HG03469 (cell line): ENCODE results near the gene SHROOM4.

Experiments used
- ATAC-seq: cut with Tn5 transposase; IDR thresholded peaks from one replicate; pipeline ENCODE4 v1.9.1; 2021; ENCODE audit warnings: mild to moderate bottlenecking, moderate library complexity, moderate number of reproducible peaks; ENCODE audit not compliant: unreplicated experiment

The SHROOM4 gene

DNA sequence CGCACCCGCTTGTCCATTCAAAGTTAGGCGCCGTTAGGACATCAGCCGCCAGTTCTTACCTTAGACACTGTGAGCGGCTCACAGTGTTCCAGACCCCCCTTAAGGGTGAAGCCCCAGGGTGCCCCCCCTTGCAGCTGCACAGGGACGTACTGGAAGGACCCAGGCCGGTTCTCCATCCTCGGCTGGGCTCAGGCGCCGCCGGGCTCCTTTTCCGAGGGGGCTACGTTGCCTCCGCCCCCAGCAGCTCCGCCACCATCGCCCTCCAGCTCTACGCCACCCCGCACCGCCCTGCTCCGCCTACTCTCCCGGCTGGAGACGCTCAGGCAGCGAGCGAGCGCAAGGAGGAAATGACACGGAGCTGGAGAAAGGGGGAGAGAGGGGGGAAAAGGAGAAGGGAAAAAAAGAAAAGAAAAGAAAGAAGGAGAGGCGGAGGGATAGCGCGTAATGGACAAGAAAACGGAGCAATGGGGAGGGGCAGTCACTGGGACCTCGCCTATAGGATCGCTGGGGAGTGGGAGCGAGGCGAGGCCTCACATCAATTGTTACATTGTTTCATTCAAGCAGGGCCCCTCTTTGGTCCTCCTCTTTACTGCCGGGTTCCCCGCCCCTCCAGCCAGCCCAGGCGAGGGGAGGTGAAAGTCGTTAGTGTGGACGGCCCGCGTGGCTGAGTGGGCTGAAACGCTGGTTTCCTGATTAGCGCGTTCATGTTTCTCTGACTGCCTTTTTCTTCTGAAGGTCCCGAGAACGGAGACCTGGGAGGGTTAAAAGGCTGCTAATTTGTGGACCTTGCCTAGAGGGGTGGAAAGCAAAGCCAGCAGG is at the start of gene SHROOM4:
Gene SHROOM4, minus strand, starts transcription at position 352 of the 819 bp plus-strand sequence. Its CDS starts 176 bp downstream, at position 176.
- ATAC-seq = no peak

DNA sequence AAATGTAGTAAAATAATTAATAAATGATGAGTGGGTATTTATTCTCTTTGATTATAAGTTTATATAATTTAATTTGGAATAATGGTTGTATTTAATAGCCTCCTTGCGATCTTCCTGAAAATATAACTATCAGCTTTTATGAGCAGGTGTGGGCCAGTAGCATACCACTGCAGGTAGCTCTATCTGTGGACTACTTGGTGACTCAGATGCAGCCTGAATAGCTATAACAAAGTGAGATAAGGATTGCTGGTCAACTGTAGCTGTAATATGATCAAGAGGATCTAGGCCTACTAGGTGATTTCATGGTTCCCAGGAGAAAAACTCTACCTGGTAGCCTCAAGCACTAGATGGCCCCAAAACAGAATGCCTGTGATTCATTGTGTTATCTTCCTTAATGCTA is 49.5 kb upstream of the SHROOM4 start:
- ATAC-seq = no peak

- no peak for ATAC-seq
Observed at GRCh38 chrX:50860518-50860917, 46.5 kb upstream of the SHROOM4 start.

- ATAC-seq = no peak
Observed at GRCh38 chrX:50858548-50858947, 44.6 kb upstream of the SHROOM4 start.

DNA sequence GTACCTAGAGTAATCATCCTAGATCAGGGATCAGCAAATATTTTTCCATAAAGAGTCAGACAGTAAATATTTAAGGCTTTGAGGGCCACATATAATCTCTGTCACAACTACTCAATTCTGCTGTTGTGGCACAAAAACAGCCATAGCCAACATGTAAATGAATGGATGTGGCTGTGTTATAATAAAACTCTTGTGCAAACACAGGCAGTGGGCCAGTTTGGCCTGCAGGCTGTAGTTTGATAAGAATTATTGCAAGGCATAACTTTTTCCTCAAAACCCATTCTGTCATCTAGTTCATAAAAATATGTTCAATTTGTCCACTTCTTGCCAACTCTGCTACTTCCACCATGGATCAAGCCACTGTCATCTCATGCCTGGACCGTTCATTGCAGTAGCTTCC is 39.4 kb upstream of the SHROOM4 start:
- ATAC-seq = no peak

- ATAC-seq = no peak
Observed at GRCh38 chrX:50852524-50852923, 38.5 kb upstream of the SHROOM4 start.

DNA sequence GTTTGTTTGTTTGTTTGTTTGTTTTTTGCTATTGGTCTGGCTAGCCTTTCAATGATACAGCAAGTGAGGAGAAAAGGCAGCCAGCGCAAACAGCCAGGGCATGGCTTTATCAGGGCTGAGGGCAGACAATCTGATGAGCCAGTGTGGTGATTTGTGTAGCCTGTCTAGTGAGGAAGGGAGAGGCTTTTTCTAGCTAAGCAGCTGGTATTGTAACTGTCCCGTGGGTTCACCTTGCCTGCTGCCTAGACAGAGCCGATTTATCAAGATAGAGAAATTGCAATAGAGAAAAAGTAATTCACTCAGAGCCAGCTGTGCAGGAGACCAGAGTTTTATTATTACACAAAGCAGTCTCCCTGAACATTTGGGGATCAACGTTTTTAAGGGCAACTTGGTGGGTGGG is 28.2 kb upstream of the SHROOM4 start:
- no peak for ATAC-seq

DNA sequence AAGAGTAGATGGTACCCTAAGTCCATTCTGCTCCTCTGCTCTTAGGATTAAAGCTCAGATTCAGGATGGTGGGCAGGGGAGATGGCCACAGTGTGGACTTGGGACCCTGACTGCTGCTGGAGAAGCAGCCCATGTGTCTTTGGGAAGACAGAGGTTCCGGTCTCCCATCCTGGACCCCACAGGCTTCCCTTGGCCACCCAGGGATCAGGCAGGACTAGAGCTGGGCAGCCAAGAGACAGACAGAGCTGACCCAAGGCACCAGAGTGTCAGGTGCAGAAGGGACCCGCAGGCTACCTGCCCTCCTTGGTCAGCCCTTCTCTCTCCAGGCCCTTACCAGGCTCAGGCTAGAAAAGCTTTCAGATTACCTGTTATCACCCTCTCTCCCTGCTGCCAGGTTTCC is 25.7 kb upstream of the SHROOM4 start:
- no peak for ATAC-seq

- ATAC-seq = no peak
Observed at GRCh38 chrX:50838820-50839600, 25.0 kb upstream of the SHROOM4 start.

DNA sequence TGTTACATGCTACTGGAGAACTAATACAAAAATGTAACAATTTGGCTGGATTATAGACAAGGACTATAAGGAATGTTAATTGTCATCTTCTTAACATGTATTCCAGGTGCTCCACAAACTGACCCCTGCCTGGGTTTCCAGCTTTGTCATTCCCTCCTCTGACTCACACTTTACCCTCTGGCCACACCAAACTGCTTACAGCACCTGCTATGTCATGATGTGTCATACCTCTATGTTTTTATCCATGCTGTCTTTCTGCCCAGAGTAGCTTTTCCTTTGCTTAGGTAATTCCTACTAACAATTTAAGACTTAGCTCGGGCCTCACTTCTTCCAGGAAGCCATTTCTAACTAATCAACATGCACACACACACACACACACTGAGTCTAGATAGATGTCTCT is 14.0 kb upstream of the SHROOM4 start:
- ATAC-seq = no peak

- no peak for ATAC-seq
Observed at GRCh38 chrX:50825825-50826224, 11.8 kb upstream of the SHROOM4 start.

- ATAC-seq = no peak
Observed at GRCh38 chrX:50818986-50819385, 5.0 kb upstream of the SHROOM4 start.

DNA sequence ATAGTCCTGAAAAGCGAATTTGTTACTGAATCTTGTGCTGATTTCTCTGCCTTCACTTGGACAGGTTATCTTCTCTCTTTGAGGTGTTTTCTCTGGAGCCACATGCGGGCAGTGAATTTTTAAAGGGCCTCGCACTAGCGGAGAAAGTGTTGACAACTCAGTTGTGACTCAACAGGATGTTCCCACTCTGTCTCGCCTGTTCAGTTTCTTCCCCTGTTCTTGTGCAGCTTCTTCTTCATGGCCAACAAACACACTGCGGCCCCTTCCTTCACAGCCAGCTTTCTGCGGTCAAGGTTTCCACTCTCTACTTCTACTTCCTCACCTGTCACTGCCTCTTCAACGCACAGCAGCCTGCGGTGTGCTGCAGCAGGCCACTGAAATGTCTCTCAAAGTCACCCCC is 1.1 kb upstream of the SHROOM4 start:
- ATAC-seq = no peak

DNA sequence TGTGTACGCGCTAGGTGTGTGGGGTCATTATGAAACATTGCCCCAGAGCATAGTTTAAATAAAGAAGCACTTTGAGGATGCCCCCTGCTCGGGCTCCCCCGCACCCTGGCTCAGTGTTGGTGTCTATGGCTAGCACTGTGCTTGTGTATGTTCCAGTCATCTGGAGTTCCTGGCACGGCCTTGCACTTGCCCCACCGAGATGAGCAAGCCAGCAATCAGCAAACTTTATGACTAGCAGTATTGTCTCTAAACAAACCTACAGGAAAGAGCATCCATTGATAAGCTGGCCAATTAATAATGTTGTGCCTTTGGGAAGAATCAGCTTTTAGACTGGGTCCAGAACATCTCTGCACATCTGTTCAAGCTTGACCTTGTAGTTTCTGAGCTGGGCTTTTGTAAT is 707 bp upstream of the SHROOM4 start:
- ATAC-seq = no peak

DNA sequence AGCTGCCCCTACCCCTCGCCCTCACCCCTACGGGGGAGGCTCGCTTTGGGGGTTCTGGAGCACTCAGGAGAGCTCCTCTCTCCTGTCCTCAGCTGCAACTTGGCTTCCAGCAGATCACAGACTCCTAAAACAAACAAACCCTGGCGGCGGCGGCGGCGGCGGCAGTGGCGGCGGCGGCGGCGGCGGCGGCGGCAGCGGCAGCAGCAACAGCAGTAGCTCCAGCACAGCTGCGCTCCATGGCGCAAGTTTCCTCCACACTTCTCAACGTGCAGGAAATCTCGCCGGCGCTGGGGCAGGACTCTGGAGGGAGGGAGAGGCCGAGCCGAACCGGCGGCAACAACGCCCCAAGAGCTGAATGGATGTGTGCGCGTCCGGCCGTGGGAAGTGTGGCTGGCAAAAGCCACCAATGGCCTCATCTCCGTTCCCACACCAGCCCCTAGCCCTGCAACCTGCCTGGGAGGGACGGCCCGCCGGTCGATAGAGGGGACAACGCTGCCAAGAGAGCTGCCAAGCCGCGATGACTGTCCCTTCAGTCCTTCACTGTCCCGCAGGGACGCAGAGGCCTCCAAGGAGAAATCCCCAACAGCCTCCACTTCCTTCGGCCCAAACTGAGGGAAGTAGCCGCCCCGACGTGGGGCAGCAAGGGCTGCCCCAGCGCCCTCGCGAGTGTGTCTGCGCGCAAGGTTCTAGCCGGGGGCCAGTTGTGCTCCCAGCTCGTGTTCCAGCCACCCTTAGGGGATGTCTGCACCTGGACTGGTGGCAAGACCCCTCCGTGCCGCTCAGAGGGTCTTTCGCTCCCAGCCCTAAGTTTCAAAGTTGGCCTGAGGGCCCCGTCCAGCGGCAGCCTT is 775 bp downstream of the SHROOM4 start:
- ATAC-seq = no peak

GRCh38 chrX:50805276-50805675 is 8.7 kb downstream of the SHROOM4 start:
- no peak for ATAC-seq

- ATAC-seq = no peak
Observed at GRCh38 chrX:50801135-50801534, 12.9 kb downstream of the SHROOM4 start.

DNA sequence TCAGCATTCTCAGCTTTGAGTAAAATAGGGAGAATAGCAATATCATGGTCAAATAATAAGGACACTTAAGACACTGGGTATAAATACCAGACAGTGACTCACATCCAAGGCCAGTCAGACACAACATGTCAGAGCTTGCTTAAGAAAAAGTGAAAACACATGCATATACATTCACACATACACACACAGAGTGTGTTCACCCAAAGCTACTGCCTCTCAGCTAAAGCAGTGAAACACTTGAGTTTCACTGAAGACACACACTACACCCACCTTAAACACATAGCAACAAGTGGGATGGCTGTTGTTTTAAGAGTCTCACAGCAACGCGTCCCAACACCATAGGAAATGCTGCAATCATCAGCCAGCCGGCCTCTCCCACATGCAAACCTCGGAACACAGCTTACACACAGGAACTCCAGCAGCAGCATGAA is 14.4 kb downstream of the SHROOM4 start:
- ATAC-seq = no peak

DNA sequence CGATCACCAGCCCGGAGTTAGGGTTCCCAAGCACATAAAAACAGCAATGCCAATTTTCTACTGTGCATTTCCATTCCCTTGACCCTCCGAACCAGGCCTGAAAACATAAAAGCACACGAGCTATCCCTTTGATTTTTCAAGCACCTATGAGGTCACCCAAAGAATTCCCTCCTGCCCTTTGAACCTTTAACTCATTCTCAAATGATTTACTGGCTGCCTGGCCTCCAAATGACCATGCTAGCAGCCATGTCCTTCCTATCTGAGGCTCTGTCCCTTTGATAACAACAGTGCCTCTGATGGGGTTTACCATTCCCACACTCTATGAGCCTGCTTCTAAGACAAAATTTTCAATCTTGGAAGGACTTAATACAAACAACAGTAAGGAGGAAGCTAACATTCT is 15.2 kb downstream of the SHROOM4 start:
- ATAC-seq = no peak

DNA sequence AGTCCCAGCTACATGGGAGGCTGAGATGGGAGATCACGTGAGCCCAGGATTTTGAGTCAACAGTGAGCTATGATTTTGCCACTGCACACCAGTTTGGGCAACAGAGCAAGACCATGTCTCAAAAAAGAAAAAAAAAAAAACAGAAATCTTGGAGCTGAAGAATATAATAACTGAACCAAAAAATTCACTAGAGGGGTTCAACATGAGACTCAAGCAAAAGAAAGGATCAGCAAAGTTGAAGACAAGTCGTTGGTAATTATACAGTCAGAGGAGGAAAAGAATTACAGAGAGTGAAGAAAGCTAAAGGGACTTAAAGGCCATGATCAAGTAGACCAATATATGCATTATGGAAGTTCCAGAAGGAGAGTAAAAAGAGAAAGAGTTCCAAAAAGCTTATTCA is 26.9 kb downstream of the SHROOM4 start:
- ATAC-seq = no peak

GRCh38 chrX:50780144-50780543 is 33.9 kb downstream of the SHROOM4 start:
- no peak for ATAC-seq
